ENCODE measurements around the gene DMRTC2.
A peak's percentile ranks its signal among the peaks of the same experiment; 100 is the strongest.

Gene DMRTC2

DNA sequence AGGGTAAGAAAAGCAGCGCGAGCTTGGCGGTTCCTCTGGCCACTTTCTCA, at the start of gene DMRTC2:
DMRTC2 (plus strand) TSS at position 42 of the 50 bp plus-strand sequence. CDS start 2,387 bp downstream, outside the sequence.
- no peak for DNase-seq

DNA sequence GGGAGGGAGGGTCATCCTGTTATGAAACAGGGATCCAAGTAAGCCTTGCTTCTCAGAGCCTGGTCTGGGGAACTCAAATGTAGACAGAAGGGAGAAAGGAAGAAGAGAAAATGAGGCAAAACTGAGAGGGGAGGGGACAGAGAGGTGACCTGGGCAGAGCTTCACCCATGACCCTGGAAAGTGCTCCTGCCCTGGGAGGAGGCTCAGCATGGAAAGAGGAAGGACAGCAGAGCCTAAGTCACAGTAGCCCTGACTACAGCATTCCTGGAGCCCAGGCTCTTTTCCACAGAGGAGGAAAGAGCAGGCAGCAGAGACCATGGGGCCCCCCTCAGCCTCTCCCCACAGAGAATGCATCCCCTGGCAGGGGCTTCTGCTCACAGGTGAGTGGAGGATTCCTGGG, 48.5 kb upstream of the DMRTC2 start, which contains the start of gene CEACAM3:
CEACAM3 (plus strand) TSS at position 226 of the 400 bp plus-strand sequence; CDS start at position 317, 91 bp downstream.
- DNase-seq = no peak

DNA sequence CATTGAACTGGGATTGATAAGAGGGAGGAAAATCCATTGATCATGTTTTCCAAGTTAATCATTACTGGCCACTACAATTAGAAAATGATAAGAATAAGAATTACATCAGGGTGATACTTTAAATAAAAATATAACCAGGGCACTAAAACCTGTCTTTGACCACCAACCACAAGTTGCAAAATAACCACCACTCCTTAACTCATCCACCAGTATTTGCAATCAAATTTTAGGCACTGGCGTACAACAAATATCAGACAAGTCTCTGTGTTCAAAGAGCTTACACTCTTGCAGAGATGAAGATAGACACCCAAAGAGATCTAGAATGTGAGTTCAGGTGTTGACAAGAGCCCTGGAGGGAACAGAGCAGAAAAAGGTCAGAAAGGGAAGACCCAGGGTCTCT, 47.9 kb upstream of the DMRTC2 start:
- no peak for DNase-seq

DNA sequence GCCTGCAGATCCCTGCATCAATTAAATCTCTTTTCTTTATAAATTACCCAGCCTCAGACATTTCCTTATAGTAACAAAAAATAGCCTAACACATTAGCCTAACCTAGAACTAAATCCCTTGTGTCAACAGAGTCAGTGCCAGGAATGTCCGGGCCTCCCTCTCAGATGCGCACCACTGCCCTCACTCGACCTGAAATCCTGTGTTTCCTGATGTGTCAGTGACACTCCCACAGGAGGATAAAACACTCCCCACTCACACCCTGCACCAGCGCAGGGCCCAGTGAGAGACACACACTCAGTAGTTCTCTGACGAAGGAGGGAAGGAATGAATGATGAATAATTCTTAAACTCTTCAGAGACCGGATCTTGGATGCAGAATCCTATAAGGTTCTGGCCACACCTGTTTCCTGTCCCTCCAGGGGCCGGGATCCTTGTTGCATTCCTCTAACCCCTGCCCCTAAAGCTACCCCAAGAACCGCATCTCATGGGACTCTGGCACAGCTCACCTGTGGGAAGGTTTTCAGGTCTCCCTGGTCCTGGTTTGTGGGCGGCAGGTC, 45.3 kb upstream of the DMRTC2 start:
- no peak for DNase-seq

DNA sequence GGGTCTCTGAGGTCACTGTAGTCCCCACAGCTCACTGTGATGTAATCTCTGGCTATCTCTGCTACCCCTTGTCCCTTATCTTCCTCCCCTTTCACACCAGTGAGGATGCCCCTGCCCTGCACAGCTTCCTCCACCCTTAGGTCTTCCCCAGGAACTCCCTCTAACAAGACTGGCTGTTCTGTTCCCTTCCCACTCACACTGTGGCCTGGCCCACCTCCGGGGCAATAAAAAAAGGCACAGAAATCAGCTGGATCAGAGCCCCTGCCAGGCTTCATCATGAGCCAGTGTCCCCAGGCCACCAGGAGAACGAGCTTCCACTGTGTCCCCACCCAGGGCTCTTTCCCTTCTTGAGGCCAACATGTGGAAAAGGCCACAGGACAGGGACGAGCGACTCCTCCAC, 43.8 kb upstream of the DMRTC2 start:
- DNase-seq = no peak

DNA sequence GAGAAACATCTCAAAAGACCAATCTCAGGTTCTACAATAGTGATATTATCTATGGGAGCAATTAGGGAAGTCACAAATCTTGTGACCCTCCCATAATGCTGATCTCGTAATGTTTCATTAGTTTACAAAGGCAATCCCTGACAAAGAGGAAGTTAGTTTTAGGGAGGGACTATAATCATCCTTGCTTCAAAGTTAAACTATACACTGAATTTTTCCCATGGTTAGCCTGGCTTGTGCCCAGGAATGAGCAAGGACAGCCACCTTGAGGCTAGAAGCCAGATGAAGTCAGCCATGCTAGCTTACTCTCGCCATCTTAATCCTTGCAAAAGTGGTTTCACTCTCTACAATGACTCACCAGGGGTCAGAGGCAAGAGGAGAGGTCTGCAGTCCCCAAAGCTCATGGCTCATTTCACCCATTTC, 43.0 kb upstream of the DMRTC2 start:
- no peak for DNase-seq

DNA sequence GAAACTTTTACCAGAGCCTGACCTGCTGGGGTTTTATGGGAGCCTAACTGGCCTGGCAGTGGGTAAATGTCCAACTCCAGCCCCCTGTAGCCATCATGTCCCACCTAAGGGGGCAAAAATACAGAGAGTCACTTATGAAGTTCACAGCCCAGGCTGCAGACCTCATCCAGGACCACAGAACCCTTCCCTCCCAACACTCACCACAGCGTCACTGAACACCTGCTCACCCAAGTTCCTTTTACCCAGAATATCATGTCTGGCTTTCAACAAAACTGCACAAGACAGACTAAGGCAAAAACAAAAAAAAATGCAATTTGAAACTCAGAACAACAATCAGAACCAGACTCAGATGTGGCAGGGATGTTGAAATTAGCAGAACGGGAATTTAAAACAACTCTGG, 42.1 kb upstream of the DMRTC2 start:
- no peak for DNase-seq

DNA sequence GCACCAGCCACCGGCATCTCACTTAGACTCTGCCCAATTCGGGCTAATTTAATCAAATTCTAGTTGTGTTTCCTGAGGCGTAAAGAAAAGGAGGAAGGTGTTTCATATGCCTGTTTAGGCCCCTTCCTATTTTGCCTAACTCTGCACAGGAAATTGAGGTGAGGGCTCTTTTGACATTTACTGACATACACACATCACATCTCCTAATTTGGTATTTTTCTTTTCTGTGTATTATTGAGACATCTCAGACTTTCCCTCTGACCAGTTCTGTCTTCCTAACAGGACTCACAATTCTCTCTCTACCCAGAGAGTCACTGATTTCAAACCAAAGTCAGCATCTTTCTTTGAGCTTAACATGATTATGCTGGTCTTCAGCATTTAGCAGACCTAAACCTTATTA, 40.5 kb upstream of the DMRTC2 start:
- DNase-seq = no peak

DNA sequence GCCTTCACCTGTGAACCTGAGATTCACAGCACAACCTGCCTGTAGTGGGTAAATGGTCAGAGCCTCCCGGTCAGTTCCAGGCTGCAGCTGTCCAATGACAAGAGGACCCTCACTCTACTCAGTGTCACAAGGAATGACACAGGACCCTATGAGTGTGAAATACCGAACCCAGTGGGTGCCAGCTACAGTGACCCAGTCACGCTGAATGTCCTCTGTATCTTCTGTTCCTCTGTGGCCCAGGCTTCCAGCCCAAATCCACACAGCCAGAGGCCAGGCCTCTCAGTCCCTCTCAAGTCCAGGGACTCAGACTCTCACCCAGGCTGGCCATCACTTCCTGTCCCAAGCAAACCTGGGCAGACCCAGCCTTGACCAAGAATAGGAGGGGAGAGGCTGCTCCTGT, 37.7 kb upstream of the DMRTC2 start:
- no peak for DNase-seq

DNA sequence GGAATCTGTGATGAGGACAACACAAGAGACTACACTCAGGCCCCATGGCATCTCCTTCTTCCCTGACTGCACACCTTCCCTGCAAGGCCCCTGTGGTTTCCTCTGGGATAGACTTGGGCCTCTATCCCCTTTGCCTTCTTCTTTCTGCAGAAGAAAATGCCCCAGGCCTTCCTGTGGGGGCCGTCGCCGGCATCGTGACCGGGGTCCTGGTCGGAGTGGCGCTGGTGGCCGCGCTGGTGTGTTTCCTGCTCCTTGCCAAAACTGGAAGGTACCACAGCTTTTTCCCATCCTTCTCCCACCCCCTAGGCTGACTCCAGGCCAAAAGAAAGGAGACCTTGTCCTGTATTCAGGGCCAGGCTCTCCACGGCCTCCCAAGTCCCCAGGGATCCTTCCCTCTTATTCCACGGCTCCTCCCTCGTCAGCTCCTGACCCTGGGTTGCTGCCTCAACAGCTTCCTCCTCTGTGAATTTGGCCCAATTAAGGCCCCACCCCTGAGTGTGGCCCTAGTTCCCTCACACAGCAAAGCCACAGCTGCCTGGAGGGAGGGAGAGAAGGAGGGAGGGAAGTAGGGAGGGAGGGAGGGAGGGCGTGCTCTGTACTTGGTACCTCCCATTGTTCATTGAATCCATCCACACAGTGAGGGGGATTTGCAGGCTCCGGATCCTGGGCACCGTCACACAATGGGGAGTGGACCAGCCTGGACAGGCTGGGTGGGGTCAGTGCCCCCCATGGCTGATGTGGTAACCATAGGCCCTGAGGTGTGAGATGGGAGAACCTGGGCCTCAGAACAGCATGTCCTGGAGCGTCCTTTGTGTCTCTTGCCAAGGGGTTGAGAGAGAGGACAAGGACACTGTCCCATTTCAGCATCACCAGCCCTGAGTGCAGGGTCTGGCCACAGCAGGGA, 35.9 kb upstream of the DMRTC2 start:
- no peak for DNase-seq

DNA sequence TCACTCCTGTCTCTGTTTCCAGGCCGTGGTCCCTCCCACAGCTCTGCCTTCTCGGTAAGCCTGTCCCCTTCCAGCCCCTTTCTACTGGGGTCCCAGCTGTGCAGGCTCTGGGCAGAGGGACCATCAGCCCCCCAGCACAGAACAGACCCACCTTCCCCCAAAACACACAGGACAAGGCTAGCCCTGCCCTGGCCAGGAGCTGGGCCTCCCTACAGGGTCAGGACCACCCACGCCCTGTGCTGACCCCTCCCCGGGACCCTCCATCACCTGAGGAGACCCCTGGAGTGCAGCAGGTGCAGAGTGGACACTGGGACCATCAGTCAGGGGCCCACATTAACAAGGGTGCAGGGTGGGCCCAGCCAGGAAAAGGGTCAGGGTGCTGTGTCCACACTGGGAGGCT, 34.5 kb upstream of the DMRTC2 start:
- no peak for DNase-seq

DNA sequence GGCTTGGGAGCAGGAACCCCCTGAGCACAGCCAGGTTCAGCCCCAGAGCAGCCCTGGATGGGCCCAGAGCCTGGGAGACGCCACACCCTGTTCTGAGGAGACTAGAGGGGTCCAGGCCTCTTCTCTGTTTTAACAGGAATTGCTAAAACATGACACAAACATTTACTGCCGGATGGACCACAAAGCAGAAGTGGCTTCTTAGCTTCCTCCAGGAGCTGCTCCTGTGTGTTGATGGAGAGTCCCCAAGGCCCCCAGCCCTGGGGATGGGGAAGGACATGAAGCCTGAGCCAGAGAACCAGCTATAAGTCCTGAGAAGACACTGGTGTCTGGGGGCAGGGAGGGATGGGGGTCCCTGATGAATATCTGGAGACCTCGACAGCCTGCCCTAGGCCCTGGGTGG, 33.8 kb upstream of the DMRTC2 start:
- no peak for DNase-seq

DNA sequence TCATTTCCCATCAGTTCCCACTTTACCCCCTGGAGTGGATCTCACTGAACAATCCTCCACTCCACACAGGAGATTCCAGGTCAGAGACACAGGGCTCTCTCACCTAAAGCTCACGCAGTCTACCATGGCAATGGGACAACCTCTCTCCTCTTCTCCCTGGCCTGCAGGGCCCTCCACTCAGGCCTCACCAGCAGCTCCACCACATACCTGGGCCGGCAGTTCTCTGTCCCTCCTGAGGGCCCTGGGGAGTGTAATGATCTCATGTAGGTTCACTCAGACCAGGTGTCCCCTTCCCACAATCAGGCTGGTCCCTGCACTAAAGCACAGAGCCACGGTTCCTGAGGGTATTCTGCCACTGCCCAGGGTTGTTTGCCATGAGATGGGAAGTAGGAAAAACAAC, 32.9 kb upstream of the DMRTC2 start:
- no peak for DNase-seq

DNA sequence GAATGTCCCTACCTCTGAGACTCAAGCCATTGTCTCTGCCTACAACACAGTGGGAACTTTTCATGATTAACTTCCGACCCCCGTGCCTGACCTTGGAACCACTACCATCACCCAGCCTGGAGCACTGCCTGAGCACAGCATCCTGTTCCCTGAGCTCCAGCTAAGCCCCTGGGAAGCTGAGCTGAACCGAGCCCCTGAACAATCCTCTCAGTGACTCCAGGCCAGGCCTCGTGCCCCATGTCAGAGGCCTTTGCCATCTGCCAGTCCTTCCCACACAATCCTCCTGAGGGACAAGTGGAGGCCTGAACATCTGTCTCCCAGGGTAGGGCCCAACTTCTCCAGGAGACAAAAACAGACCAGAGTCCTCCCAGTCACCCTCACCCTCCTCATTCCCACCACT, 30.9 kb upstream of the DMRTC2 start:
- no peak for DNase-seq

DNA sequence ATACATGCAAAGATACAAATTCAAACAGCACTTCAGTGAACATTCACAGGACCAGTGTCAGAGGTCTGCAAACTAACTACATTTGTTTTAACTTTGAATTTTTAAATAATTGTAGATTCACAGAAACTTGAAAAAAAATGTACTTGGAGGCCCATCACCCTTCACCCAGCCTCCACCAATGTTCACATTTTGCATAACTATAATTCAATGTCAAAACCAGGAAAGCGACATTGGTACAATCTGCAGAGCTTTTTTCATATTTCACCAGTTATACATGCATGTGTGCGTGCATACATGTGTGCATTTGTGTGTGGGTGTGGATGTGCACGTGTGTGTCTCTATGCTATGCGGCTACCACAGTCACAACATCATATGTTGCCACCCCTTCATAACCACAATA, 29.5 kb upstream of the DMRTC2 start:
- DNase-seq = no peak

DNA sequence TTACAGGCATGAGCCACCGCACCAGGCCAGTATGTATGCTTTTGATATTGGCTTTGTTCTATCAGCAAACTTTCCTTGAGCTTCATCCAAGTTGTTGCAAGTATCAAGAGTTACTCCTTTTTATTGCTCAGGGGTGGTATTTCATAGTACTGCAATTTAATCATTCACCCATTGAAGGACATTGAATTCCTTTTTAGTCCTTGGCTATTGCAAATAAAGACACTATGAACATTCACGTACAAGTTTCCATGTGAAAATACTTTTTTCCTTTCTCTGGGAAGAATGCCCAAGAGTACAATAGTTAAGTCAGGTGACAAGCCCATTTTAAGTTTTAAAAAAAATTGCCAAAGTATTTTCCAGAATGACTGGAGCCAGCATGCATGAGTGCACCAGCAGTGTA, 28.1 kb upstream of the DMRTC2 start:
- DNase-seq = no peak

DNA sequence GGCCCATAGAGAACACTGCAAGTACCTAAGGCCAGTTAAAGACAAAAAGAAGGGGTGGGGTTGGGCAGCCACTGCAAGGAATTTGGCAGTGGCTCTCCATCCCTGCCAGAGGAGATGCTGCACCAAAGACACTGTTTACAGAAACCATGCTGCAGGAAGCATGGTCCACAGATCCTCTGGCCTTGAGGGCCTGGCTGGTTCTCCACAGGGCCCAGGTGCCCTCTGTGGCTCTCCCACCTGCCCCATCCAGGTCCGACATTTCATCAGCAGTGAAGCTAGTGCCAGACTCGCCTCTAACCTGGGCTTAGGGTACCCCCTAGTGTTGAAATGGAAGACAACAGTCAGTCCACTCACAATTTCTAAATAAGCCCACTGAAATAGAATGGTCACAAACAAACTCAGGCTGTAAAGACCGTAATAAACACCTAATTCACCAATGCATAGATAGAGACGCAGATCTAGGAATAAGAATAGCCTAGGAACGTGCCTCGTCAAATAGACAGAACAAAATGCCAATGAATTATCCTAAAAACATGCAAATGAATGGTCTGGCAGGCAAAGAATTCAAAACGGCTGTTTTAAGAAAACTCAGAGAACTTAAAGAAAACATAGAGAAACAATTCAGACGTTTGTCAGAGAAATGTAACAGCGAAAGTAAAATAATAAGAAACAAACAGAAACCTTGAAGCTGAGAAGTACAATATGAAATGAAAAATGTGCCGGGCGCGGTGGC, 23.7 kb upstream of the DMRTC2 start:
- peak; percentile 15 for DNase-seq

DNA sequence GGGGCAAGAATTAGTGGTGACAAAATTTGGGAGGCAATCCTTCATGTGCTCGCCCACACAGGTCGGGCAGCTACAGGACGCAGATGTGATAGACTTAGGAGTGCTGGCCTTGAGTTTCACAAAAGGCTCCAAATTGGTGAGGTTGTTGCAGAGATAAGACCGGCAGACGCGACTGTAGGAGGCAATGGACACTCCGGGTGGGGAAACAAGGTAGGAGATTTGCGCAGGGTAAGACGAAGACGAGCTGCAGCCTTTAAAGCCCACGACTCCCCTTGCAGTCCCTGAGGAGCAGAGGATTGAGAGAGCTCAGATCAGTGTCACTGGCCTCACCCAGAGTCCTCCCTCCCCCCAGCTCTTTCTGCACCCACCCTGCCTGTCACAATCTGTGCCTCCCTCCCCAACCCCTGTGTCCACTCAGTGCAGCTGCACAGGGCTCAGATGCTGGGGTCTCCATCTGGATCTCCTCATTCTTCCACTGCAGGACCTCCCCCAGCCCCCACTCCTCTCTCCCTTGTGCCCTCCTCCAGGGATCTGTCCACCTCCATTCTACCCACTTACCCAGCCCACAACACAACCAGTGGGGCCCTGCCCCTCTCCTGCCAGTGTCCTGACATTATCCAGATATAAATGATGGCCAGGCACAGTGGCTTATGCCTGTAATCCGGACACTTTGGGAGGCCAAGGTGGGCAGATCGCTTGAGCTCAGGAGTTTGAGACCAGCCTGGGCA, 6.7 kb upstream of the DMRTC2 start:
- no peak for DNase-seq

DNA sequence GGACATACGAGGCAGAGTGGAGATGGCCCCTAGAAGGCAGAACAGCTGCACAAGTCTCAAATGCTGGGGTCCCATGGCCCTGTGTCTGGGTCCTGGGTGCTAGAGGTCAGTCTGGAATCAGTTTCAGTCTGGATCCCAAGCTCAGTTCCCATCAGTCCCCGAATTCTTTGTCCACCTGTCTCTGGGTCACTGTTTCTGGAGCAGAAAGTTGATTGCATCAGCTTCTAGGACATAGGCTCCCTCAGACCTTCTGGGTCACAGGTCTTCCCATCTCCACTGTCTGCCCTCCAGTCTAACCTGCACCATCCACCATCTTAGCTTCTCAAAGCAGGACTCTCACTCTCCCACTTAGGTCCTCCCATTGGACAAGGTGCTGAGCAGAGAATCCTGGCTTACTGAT, 5.6 kb upstream of the DMRTC2 start:
- no peak for DNase-seq

DNA sequence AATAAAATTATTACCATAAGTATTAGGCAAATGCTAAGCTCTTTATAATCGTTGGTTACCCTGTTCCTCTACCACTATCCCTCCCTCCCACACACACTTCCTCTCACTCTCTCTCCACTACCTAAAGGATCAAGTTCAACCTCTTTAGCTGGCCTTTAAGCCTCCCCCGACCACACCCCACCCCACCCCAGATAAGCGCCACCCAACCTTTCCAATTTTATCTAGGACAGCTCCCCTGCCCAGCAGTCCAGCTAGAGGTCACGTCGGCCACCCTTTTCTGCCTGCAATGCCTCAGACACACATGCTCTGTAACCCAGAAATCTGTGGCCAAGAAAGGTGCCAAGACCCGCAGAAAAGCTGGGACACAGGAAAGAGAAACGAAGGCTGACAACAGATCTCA, 1.5 kb upstream of the DMRTC2 start:
- no peak for DNase-seq

DNA sequence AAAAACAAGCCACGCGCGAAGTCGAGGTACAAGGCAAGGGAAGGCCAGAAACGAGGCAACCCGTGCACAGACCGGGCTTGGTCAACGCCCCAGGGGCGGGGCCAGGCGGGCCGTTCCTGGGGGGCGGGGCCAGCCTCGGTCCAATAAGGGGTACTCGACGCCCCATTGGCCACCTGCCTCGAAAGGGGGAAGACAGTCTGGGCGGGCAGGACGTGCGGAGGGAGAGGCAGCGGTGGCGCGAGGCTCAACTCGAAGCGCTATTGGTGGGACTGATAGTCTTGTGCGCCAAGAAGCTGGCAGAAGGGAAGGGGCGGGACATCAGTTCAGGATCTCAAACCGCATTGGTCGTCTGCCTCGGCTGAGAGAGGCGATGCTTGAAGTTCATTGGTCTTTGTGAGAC, 241 bp upstream of the DMRTC2 start, which contains the start of gene LYPD4:
LYPD4 (minus strand) TSS at position 83 of the 400 bp plus-strand sequence. CDS start 5,398 bp downstream, outside the sequence.
- no peak for DNase-seq

DNA sequence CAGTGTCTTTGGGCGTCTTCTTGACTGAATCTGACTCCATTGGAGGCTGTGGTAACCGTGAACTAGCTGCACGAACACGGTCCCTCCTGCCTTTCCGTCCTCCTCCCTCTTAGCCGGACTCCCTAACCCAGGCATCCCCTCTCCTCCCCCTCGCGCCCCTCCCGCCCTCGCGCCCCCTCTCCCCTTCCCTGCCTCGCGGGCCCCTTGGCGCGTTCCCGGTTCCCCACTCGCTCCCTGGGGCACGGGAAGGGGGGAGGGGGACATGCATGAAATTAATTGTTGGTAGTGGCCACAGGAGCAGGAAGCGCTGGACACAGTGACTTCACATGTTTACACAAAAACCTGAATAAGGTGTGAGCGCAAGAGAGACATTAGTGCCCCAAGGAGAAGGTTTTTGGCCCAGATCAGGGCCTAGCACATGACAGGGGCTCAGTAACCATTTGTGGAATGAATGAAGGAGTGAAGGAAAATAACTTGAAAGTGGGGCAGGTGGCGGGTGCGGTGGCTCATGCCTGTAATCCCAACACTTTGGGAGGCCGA, 279 bp downstream of the DMRTC2 start:
- no peak for DNase-seq

DNA sequence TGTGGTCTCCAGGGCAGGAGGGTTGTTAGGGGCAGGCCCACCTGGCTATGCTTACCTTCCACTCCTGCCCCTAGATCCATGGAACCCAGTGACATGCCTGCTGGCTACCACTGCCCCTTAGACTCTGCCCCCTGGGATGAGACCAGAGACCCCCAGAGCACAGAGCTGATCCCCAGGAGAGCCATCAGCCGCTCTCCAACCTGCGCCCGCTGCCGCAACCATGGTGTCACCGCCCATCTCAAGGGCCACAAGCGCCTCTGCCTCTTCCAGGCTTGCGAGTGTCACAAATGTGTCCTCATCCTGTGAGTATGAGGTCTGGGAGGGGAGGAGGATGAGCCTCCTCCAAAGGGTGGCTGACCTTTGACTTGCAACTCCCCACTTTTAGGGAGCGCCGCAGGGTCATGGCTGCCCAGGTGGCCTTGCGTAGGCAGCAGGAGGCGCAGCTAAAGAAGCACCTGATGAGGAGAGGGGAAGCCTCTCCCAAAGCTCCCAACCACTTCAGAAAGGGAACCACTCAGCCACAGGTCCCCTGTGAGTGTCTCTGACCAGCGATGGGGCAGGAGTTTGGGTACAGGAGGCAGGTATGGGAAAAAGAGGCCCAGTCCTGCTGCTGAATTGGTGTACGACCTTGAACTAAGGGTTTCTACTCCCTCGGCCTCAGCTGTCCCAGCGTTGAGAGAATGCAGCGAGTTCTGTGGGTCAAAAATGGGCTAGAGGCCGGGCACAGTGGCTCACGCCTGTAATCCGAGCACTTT, 2.7 kb downstream of the DMRTC2 start:
- DNase-seq = no peak
